ENCODE results near the gene CDC42BPB. TPM values are rescaled to one million over a fixed set of nuclear protein-coding genes. Genes with fewer than 3 reads are reported as not detected.

The CDC42BPB gene
- total and polyA plus RNA-seq, 2 of the 13 experiments (the other 11 are each of a cell fraction or from before 2014, with no cell fraction given): 19.7 to 32.3 TPM

- ATAC-seq: no peak
- in situ Hi-C loops (cut with HindIII; ENCODE audit: extremely low pct_ligation_motif_present, low pct_unique_long_range_greater_than_20kb): no loop called here
- Histone ChIP-seq H3K27ac (ENCODE audit: extremely low read length, insufficient read depth, low read length) (no peak overlapping the region), H3K36me3 (replicated peaks in 1 of 2; ENCODE audit: control insufficient read depth in 1 of 2, insufficient read depth in 2 of 2, low read length in 2 of 2) (peaks cover 32 to 82% of the 10 kb centered on the region in 2 experiments), H3K4me1 (ENCODE audit: insufficient read depth, low read length) (no peaks in the 10 kb centered on the region), H3K9me3 (ENCODE audit: low read length) (no peaks in the 10 kb centered on the region), H3K9ac (ENCODE audit: insufficient read depth, low read depth, low read length) (no peak overlapping the region), H3K4me2 (ENCODE audit: low read depth, low read length) (no peak overlapping the region), H2AFZ (ENCODE audit: low read length) (no peak overlapping the region), H3K4me3 (replicated peaks in 1 of 3; ENCODE audit: insufficient read depth in 1 of 3, low read depth in 2 of 3, low read length in 3 of 3) (no peak overlapping the region), H4K20me1 (ENCODE audit: insufficient read depth, low read length) (no peaks in the 10 kb centered on the region), H3K79me2 (ENCODE audit: insufficient read depth, low read length) (no peaks in the 10 kb centered on the region), H3K27me3 (ENCODE audit: control insufficient read depth in 1 of 2, insufficient read depth in 2 of 2, low read length in 2 of 2) (no peaks in the 10 kb centered on the region)
- FAIRE-seq: no peak
- no peak for TF ChIP-seq KLF6 (CRISPR knock-in tag; IDR thresholded peaks at IDR 0.05)
- TF ChIP-seq ZNF616 (CRISPR knock-in tag; IDR thresholded peaks at IDR 0.05; ENCODE audit: low read depth): no peak
- no peak for TF ChIP-seq SETDB1 (CRISPR knock-in tag; IDR thresholded peaks at IDR 0.05; ENCODE audit: borderline replicate concordance)
- no peak for TF ChIP-seq ZMAT3 (CRISPR knock-in tag; conservative IDR thresholded peaks at IDR 0.05)
- TF ChIP-seq PAWR (CRISPR knock-in tag; IDR thresholded peaks at IDR 0.05; ENCODE audit: borderline replicate concordance): no peak
- no peak for TF ChIP-seq ZFP41 (CRISPR knock-in tag; IDR thresholded peaks at IDR 0.05; ENCODE audit: borderline replicate concordance)
- no peak for TF ChIP-seq NRL (CRISPR knock-in tag; IDR thresholded peaks at IDR 0.05; ENCODE audit: borderline replicate concordance)
- intact Hi-C loops (cut with micrococcal nuclease; ENCODE audit: unreplicated experiment): no loop called here
- no peak for DNase-seq (ENCODE audit: low spot score)
- WGBS (ENCODE audit: low lambda C conversion rate): 97% methylated on average over 14 of the region's 14 CpGs
- ChIA-PET POLR2A (no interaction called here), CTCF (ENCODE audit: low intra/inter-chr PET ratio, low total read pairs) (no interaction called here)
- BruUV-seq (replicated peaks): no TSS peak
Measured at GRCh38 chr14:102967506-102967795, 89.9 kb downstream of the CDC42BPB start.

DNA sequence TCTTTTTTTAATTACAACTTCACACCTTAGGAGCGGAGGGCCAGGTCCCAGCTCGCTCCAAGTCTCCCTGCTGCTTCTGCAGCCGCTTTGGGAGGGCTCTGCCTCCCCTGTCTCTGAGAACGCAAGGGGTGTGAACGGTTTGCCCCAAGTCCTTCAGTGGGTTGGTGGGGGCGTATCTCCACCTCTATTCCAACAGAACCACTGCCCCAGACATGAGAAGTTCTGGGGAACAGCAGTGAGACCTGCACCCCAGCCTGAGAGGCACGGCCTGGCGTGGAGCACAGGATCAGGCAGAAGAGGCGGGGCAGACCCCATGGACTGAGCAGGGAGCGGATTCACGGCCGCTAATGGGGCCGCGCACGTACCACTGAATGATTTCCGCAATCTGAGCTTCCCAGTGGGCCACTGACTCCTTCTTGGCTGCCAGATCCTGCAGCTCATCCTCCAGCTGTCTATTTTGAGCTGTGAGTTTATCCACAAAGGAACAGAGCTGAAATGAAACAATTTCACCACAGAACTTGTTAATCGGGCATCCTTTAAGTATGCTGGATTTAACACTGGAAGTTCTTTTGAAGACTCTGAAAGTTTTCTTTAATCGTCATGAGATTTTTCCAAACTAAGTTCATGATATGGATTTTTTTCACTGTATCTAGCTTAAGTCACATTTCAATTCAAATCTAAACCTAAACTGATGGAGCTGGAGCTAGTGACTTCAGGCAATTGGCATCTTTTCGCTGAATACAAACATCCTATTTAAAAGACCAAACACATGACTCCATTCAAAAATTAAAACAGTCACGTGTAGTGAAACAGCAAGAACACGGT lies 90.5 kb downstream of the CDC42BPB start:
- CTCF ChIA-PET (ENCODE audit: low intra/inter-chr PET ratio, low total read pairs): no interaction called here
- Histone ChIP-seq H3K27ac (ENCODE audit: extremely low read length, insufficient read depth, low read length) (no peak overlapping the region), H3K36me3 (replicated peaks in 1 of 2; ENCODE audit: control insufficient read depth in 1 of 2, insufficient read depth in 2 of 2, low read length in 2 of 2) (peaks cover 37 to 85% of the 10 kb centered on the region in 2 experiments), H2AFZ (ENCODE audit: low read length) (no peak overlapping the region), H3K9ac (ENCODE audit: insufficient read depth, low read depth, low read length) (no peak overlapping the region), H4K20me1 (ENCODE audit: insufficient read depth, low read length) (no peaks in the 10 kb centered on the region), H3K4me3 (replicated peaks in 1 of 3; ENCODE audit: insufficient read depth in 1 of 3, low read depth in 2 of 3, low read length in 3 of 3) (no peak overlapping the region), H3K79me2 (ENCODE audit: insufficient read depth, low read length) (no peaks in the 10 kb centered on the region), H3K27me3 (ENCODE audit: control insufficient read depth in 1 of 2, insufficient read depth in 2 of 2, low read length in 2 of 2) (no peaks in the 10 kb centered on the region), H3K9me3 (ENCODE audit: low read length) (no peaks in the 10 kb centered on the region), H3K4me1 (ENCODE audit: insufficient read depth, low read length) (no peaks in the 10 kb centered on the region), H3K4me2 (ENCODE audit: low read depth, low read length) (no peak overlapping the region)
- no TSS peak for BruUV-seq (replicated peaks)
- no peak for DNase-seq (ENCODE audit: low spot score)
- 97% methylated on average over 15 of the region's 21 CpGs for WGBS (ENCODE audit: low lambda C conversion rate)
- in situ Hi-C loops (cut with HindIII; ENCODE audit: extremely low pct_ligation_motif_present, low pct_unique_long_range_greater_than_20kb): no loop called here
- POLR2A ChIA-PET: no interaction called here
- intact Hi-C loops (cut with micrococcal nuclease; ENCODE audit: unreplicated experiment): no loop called here
- FAIRE-seq: no peak
- TF ChIP-seq GATAD2A (CRISPR knock-in tag; IDR thresholded peaks at IDR 0.05) (no peak), ZNF569 (CRISPR knock-in tag; IDR thresholded peaks at IDR 0.05; ENCODE audit: borderline replicate concordance) (no peak), CHD2 (IDR thresholded peaks at IDR 0.05; ENCODE audit: low read depth, low read length) (no peak)
- ATAC-seq: no peak
